Esophagus muscularis mucosa (tissue), 4 donors: ENCODE measurements around the gene ZMIZ1. TPM values are rescaled to one million over a fixed set of nuclear protein-coding genes. Genes with fewer than 3 reads are reported as not detected.
A peak's percentile ranks its signal among the peaks of the same experiment; 100 is the strongest.

Source experiments
- DNase-seq: peaks from one replicate; pipeline ENCODE4 v3.0.0-alpha.2; 2017; ENCODE audit errors: extremely low spot score
- H3K27ac ChIP-seq, 4 donors: fragments of 200-600 bp; sonication (generic); replicated peaks in 1 of 4; 1 replicate in 3 of 4; 2 replicates in 1 of 4; pipeline ENCODE4 v1.5.1; 2016 to 2019; ENCODE audit warnings: mild to moderate bottlenecking in 1 of 4
- H3K27me3 ChIP-seq, 4 donors: fragments of 200-600 bp; sonication (generic); one replicate each; pipeline versions ENCODE4 v1.5.1 to v1.6.0; 2016 to 2019
- H3K36me3 ChIP-seq, 4 donors: fragments of 200-600 bp; sonication (generic); one replicate each; pipeline ENCODE4 v1.5.1; 2016 to 2019
- H3K4me1 ChIP-seq, 4 donors: fragments of 200-600 bp; sonication (generic); one replicate each; pipeline ENCODE4 v1.5.1; 2016 to 2019
- H3K4me3 ChIP-seq, 4 donors: fragments of 200-600 bp; sonication (generic); 1 replicate in 2 of 4; 2 replicates in 2 of 4; pipeline ENCODE4 v1.5.1; 2016 to 2019; ENCODE audit warnings: mild to moderate bottlenecking in 4 of 4, moderate library complexity in 1 of 4
- H3K9me3 ChIP-seq, 4 donors: fragments of 200-600 bp; sonication (generic); 1 replicate in 3 of 4; 2 replicates in 1 of 4; pipeline ENCODE4 v1.5.1; 2016 to 2019
- CTCF ChIP-seq, 3 experiments: fragments of 200-600 bp in 2 of 3; fragments of 450-650 bp in 1 of 3; sonication (generic) in 2 of 3; IDR thresholded peaks; one replicate each; pipeline ENCODE4 v1.5.1; 2017 to 2019; ENCODE audit warnings: antibody characterized with exemption in 3 of 3, mild to moderate bottlenecking in 2 of 3, moderate library complexity in 1 of 3
- EP300 ChIP-seq: sonication (generic); formaldehyde crosslinking; IDR thresholded peaks from one replicate; pipeline ENCODE4 v1.6.1; 2017; ENCODE audit warnings: antibody characterized with exemption
- POLR2A ChIP-seq: fragments of 450-650 bp; IDR thresholded peaks from one replicate; pipeline ENCODE4 v1.6.1; 2017; ENCODE audit warnings: antibody characterized with exemption, moderate library complexity, mild to moderate bottlenecking, low read depth
- POLR2AphosphoS5 ChIP-seq, 2 donors: sonication (generic); formaldehyde crosslinking; IDR thresholded peaks; one replicate each; pipeline ENCODE4 v1.6.1; 2017; ENCODE audit warnings: antibody characterized with exemption in 2 of 2
- WGBS: methylation state at CpG from one replicate; pipeline ENCODE4 v1.1.5; 2018; 5-methylcytosine and 5-hydroxymethylcytosine counted together
- intact Hi-C: fragments of 100-400 bp; cut with DNase I; formaldehyde crosslinking; loops from one replicate; pipeline ENCODE4 v1.15.1; 2023
- total RNA-seq, 4 donors: library from RNA; depleted of rRNA; stranded (reverse); fragments of >200 nt; gene quantifications; one replicate each; pipeline versions ENCODE4 v1.1.0 to v1.2.1, GENCODE V29; 2016

ZMIZ1 gene
- total RNA-seq, 4 donors from 2014 or later: 48.7 to 87.2 (median 66.0) TPM

- no peaks in the 10 kb centered on the region for H3K27me3 ChIP-seq
- no peak for DNase-seq
- no peaks in the 10 kb centered on the region for H3K36me3 ChIP-seq
- intact Hi-C loops: no loop called here
- H3K4me1 ChIP-seq: peaks cover 85 to 98% (median 93%) of the 10 kb centered on the region in 4 donors
- H3K9me3 ChIP-seq: no peaks in the 10 kb centered on the region
- peak overlapping the region; percentile 78 to 91 (median 82) for H3K27ac ChIP-seq
- WGBS: no CpG with 5 or more reads among the region's 14 CpGs
- peak overlapping the region in 1 of 4 donors; percentile 14 for H3K4me3 ChIP-seq
- peak; percentile 39 to 40 for TF ChIP-seq POLR2AphosphoS5 (IDR thresholded peaks at IDR 0.05)
- TF ChIP-seq POLR2A: no peak
These were observed 177.4 kb downstream of the ZMIZ1 start for GRCh38 chr10:79246209-79246581.

DNA sequence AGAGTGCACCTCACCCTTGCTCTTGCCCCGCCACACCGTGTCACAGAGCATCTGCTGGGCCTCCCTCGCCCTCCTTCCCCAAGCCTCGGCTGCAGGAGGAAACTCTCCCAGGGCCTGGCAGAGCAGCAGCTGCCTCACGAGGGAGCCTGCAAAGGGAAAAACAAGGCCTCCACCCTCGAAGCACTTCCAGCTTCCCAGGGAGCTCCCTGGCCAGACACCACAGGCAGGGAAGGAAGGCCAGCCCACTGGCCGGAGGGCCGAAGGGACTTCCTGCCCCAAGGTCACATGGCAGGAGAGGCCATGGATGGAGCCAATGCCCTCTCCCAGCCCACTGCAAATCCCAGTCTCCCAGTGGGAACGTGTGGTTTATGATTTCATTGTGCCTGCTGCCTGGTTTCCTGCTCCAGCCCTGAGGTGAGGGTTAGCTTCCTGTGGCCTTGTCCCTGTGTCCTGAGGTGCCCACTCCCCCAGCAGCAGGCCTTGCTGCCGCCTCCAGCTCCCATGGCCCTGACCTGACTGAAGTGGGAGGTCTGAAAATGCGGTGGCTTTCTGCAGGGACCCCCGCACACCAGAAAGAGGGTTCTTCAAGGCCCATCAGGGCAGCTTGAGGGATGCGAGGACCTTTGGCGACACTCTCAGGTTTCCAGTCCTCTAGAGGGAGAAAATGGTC is 178.0 kb downstream of the ZMIZ1 start:
- WGBS: 62% methylated on average over 10 of the region's 14 CpGs
- Histone ChIP-seq H3K36me3 (no peaks in the 10 kb centered on the region), H3K9me3 (no peaks in the 10 kb centered on the region), H3K4me3 (peak overlapping the region in 1 of 4 donors; percentile 14), H3K27ac (peak overlapping the region; percentile 78 to 91 (median 82)), H3K27me3 (no peaks in the 10 kb centered on the region), H3K4me1 (peaks cover 82 to 98% (median 93%) of the 10 kb centered on the region in 4 donors)
- TF ChIP-seq POLR2AphosphoS5 (IDR thresholded peaks at IDR 0.05) (peak; percentile 44 to 55), POLR2A (no peak), CTCF (IDR thresholded peaks at IDR 0.05) (no peak), EP300 (no peak)
- DNase-seq: no peak
- intact Hi-C loops: no loop called here

DNA sequence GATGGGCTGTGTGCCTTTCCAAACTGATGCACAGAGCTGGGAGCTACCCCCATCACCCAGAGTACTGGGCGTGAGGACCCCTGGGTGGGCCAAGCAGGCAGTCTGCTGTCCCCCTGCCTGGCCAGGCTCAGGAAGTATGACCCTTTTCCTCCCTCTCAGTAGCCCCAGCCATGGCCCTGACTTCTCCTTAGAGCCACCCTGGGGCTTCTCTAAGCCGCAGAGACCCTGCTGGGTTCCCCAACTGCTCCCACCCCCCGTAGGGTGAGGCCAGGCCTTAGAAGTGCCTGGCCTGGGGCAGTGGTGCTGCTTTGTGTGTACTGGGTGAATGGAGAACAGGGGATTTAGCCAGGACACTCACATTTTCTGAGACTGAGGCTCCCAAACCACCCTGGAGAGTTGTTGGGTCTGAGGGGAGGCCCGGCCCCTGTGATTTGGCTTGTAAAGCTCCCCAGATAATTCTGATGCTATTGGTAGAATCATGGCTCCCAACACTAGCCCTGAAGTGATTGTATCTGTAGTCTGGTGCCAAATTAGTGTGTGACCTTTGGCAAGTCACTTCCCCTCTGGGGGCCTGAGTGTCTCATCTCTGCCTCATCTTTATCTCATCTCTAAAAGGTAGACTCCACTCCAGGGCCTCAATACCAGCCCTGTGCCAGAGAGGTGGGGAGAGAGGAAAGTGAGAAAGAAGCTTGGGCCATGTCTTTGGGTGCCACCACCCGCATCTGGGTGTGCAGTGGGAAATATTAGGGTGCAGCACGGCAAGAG is 178.8 kb downstream of the ZMIZ1 start:
- Histone ChIP-seq H3K36me3 (no peaks in the 10 kb centered on the region), H3K27me3 (no peaks in the 10 kb centered on the region), H3K9me3 (no peaks in the 10 kb centered on the region), H3K27ac (peak overlapping the region; percentile 78 to 91 (median 82)), H3K4me1 (peaks cover 81 to 95% (median 90%) of the 10 kb centered on the region in 4 donors), H3K4me3 (no peak overlapping the region)
- DNase-seq: no peak
- intact Hi-C loops: no loop called here
- TF ChIP-seq EP300 (no peak), POLR2AphosphoS5 (IDR thresholded peaks at IDR 0.05) (no peak), POLR2A (no peak), CTCF (IDR thresholded peaks at IDR 0.05) (no peak)
- 91% methylated on average over 6 of the region's 6 CpGs for WGBS

DNA sequence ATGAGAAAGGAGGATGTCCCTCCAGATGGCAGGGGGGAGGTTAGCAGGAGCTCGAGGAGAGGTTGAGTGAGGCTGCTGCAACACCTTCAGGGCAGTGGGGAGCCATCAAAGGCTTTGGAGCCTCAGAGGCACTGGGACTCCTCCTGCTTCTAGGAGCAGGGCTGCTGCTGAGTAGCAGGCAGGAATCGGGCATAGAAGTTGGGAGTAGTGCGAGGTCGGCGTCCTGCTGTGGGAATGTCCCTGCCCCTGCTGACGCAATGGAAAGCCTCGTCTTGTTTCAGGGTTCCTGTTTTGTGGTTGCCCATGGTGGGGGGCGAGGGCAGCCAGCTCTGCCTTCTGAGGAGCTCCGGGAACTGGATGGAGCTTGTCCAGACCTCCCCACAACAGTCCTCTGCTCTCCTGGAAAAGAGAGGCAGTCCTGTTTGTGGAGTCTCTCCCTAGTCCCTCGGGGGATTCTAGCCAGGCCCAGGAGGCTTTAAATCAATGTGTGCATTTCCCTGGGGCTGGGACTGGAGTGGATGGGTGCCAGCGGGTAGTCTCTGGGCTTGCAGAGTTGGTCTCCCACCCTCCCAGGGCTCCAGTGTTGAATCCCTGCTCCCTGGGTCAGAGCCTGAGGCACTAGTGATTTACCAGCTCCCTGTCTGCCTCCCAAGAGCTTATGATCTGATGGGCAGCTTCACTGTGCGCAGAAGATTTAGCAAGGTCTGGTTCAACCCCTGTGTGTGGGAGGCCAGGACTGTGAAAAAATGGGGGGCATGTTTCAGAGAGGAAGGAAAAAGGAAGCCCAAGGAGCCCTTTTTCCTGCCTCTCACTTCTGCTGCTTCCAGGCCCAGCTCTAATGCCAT is 179.8 kb downstream of the ZMIZ1 start:
- Histone ChIP-seq H3K27me3 (no peaks in the 10 kb centered on the region), H3K9me3 (no peaks in the 10 kb centered on the region), H3K4me1 (peaks cover 87 to 98% (median 92%) of the 10 kb centered on the region in 4 donors), H3K27ac (peak overlapping the region; percentile 78 to 91 (median 82)), H3K36me3 (no peaks in the 10 kb centered on the region), H3K4me3 (no peak overlapping the region)
- WGBS: 59% methylated on average over 10 of the region's 12 CpGs
- TF ChIP-seq CTCF (IDR thresholded peaks at IDR 0.05): no peak
- peak; percentile 22 to 55 for TF ChIP-seq POLR2AphosphoS5 (IDR thresholded peaks at IDR 0.05)
- intact Hi-C loops: no loop called here
- no peak for DNase-seq
